ENCODE results near the gene PROK1. TPM values are rescaled to one million over a fixed set of nuclear protein-coding genes. Genes with fewer than 3 reads are reported as not detected.

The PROK1 gene
- polyA plus RNA-seq, 3 donors, result 0.06 to 5.1 (median 2.7) TPM

DNA sequence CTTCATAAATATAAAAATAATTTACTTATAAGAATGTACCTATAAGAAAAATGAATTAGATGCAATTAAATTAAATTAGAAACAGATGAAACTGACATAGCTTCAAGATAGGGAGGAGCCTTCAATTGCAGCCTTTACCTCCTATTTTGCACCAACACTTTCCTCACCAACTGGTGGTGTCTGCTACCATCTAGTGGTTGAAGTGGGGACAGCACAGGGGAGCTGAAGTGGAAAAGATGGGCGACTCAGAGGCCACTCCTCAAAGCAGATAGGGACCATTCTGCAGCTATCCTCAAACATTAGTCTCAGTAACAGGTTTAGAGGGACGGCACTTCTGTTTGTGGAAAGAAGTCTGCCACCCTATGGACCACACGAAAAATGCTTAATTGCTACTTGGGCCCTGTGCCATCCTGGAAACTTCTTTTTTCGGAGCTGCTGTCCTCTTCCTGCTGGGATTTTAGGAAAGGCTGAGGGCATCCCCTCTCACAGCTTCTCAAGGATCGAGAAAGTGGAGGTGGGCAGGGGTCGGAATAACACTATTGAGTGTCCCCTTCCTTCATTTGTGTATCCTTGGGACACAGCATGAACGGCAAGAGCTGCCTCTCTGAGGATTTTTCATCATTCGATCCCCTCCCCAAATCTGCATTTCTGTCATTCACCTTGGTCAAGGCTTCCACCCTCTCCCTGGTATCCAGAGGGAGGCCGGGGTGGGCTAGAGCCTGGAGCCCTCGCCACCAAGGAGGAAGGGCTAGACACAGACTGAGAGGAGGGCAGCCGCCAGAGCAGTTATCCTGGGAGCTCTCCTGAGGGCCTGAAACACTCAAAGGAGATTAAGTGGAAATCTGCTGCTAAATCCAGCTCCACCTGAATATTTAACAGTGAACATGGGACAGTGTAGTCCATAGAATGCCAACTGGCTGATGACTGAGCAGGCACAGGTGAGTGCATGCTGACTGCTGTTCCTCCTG lies 9.6 kb downstream of the PROK1 start:
- H3K27ac ChIP-seq (ENCODE audit: low read depth, low read length), result no peak overlapping the region
- WGBS, 3 donors, result 42 to 45% (median 43%) methylated on average over 11 of the region's 11 CpGs

- 83 to 91% (median 90%) methylated on average over 2 of the region's 2 CpGs for WGBS, 3 donors
- H3K27ac ChIP-seq (ENCODE audit: low read depth, low read length), result no peak overlapping the region
Measured at GRCh38 chr1:110462093-110462492, 11.1 kb downstream of the PROK1 start.

DNA sequence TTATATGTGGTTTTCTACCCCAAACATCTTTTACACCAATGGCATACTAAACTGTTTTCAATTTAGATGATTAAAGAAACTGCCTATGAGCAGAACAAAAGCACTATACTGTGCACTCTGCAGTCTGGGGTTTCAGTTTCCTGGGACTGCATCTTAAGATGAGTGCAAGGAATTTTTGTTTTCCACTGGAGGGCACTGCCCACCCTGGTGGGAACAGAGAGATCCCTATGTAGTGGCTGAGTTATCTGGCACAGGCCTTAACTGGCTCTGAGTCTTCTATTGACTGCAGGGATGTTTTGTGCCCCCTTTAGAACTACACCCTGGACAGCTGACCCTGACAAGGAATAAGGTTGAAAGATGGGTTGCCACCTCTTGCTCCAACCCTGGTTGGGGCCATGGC lies 12.0 kb downstream of the PROK1 start:
- H3K27ac ChIP-seq (ENCODE audit: low read depth, low read length), result no peak overlapping the region

DNA sequence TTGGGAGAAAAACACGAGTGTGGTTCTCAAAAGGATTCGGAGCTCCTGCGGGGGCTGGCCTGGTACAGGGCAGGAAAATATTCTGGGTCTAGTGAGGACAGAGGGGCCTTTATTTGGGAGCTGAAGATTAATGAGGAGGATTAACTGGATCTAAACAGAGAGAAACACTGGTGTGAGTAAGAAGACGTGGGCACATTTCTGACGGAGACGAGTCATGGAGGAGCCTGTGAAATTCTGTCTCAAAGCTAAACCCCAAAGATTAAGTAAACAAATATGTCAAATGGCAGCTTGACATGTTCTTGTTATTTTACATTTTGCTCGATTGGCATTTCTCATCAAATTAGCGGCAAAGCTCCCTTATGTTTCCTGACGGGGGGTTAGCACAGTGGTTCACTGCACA lies 12.8 kb downstream of the PROK1 start:
- 79 to 88% (median 80%) methylated on average over 9 of the region's 9 CpGs for WGBS, 3 donors
- no peak overlapping the region for H3K27ac ChIP-seq (ENCODE audit: low read depth, low read length)

DNA sequence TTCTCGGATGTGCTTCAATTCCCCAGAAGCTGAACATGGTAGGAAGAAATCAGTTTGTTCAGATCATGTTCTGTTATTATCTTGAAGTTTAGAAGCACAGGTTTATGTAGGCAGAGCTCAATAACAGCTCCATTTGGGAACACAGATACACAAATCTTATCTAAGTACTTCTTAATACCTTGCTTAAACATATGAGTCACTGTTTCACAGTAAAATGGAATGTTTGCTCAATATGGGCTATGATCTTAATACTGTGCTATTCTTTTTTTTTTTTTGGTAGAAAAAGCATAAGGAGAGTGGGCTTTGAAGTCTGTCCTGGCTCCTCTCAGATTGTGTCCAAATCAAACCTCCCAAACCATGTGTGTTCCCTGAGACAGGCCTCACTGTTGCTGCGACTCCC lies 13.4 kb downstream of the PROK1 start:
- H3K27ac ChIP-seq (ENCODE audit: low read depth, low read length), result no peak overlapping the region
- WGBS, 3 donors, result 67 to 87% (median 82%) methylated on average over 2 of the region's 2 CpGs

- 72 to 84% (median 74%) methylated on average over 7 of the region's 7 CpGs for WGBS, 3 donors
- H3K27ac ChIP-seq (ENCODE audit: low read depth, low read length), result no peak overlapping the region
Measured at GRCh38 chr1:110465038-110465813, 14.3 kb downstream of the PROK1 start.

GRCh38 chr1:110465814-110466380 lies 14.9 kb downstream of the PROK1 start:
- 70 to 83% (median 76%) methylated on average over 7 of the region's 7 CpGs for WGBS, 3 donors
- H3K27ac ChIP-seq (ENCODE audit: low read depth, low read length), result no peak overlapping the region

DNA sequence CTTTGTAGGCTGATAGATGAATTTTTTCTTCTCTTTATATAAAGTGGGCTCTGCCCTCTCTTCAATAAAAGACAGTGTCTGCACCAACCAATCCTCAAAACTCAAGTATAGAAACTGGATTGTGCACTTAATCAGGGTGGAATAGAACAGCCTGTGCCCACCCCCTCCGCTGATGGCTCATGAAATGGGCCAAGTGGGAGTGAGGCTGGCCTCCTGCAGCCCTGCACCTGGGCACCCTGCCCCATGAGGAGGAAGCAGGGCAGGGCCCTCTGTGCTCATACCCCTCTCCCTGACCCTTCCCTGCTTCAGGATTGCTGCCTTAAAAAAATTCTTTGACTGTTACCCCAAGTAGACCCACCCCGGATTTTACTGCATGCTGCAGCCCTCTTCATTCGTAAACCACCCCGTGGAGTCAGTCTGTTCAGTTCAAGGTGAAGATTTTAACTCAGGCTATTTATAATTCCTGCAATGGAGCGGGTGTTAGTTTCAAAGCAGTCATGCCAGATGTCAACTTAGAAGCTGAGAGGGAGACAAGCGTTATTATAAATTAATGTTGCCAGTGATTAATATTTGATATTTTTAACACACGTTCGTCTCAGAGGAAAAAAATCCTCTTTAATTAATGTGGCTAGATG lies 15.8 kb downstream of the PROK1 start:
- no peak overlapping the region for H3K27ac ChIP-seq (ENCODE audit: low read depth, low read length)
- 63 to 73% (median 65%) methylated on average over 8 of the region's 8 CpGs for WGBS, 3 donors

DNA sequence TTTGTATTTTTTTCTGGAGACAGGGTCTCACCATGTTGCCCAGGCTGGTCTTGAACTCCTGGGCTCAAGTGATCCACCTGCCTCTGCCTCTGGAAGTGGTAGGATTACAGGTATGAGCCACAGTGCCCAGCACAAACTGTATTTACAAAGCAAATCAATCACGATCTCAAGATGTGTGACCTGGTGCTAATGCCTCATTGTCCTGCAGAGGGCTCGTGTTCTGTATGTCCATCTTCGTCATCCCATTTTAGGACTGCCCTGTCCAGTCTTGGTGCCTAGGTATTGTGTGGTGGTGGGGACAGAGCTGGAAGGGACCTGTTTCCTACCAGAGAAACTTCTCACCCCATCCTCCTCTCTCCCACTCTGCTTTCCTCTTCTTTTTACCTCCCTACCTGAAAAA lies 20.2 kb downstream of the PROK1 start:
- WGBS, 3 donors, result 61 to 73% (median 68%) methylated on average over 3 of the region's 3 CpGs
- no peak overlapping the region for H3K27ac ChIP-seq (ENCODE audit: low read depth, low read length)

DNA sequence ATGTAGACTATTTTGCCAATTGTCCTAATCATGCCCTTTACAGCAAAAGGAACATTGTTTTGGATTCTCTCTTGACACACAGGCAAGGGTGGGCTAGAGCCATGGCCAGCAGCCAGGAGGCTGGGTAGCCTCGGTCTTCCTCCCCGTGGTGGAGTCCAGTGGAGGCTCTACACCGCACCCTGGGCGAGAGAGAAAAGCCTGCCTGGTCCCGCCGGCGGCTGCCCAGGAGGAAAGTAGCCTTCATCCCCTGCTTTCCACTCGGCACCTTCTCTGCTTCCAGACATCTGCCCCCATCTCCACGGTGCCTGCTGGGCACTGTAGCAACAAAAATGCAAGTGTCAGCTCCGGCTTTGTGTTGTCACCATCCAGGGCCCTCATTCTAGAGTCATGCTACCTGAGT lies 21.6 kb downstream of the PROK1 start:
- WGBS, 3 donors, result 77 to 83% (median 80%) methylated on average over 10 of the region's 10 CpGs
- no peak overlapping the region for H3K27ac ChIP-seq (ENCODE audit: low read depth, low read length)

GRCh38 chr1:110474444-110474843 lies 23.5 kb downstream of the PROK1 start:
- 88 to 98% (median 95%) methylated on average over 6 of the region's 6 CpGs for WGBS, 3 donors
- no peak overlapping the region for H3K27ac ChIP-seq (ENCODE audit: low read depth, low read length)

DNA sequence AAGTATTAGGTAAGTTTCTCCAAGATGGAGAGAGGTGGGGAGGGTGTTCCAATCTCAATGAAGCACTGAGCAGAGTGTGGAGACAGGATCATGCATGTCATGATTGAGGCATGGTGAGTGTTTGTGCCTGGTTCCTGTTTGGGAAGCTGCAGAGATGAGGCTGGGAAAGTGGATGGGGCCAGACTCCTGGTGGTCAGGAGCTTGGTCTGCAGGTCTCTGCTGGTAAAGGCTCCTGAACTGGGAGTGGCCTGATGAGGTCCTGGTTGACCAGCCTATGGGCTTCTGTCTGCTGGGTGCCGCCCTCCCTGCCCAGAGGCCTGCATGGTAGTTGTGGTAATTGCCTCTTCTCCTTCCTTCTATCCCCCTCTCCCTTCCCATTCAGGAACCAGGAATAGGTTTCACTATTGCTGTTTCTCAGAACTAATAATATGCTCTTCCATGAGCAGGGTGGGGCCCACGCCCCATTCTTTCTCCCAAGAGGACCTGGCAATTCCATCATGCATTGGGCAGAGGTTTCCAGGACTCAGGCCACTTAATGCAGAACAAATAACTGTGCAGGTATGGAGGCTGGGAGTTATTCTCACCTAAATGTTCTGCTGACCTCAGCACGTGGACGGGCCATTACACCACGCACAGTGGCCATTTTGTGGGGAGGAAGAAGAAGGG lies 24.5 kb downstream of the PROK1 start:
- WGBS, 3 donors, result 90 to 93% (median 91%) methylated on average over 5 of the region's 5 CpGs
- H3K27ac ChIP-seq (ENCODE audit: low read depth, low read length), result no peak overlapping the region

- WGBS, 3 donors, result 42 to 75% (median 42%) methylated on average over 10 of the region's 10 CpGs
- H3K27ac ChIP-seq (ENCODE audit: low read depth, low read length), result no peak overlapping the region
Measured at GRCh38 chr1:110476028-110476765, 25.2 kb downstream of the PROK1 start.

GRCh38 chr1:110477041-110477440 lies 26.1 kb downstream of the PROK1 start:
- no peak overlapping the region for H3K27ac ChIP-seq (ENCODE audit: low read depth, low read length)
- WGBS, 3 donors, result 82 to 90% (median 85%) methylated on average over 2 of the region's 2 CpGs

DNA sequence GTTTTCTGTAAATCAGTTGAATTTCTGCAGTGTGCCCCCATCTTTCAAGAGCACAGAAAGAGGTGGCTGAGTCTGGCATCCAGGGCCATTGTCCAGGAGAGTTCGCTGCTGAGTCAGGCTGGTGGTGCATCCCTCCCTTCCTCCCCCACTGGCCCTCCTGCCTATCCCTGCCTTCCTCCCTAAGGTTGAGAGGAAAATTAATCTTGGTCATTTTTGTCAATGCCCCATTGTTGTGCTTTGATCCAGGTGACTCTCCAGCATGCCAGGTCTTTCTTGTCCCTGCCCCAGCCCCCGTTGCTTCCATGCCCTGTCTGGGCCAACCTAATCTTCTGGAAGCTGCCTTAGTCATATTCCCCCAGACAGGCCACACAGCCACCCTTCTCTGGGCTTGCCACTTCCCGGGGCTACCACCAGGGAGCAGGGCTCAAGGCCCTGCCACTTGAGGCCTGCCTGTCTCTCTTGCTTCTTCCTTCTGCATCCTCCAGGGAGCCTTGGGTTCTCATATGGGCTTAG lies 26.6 kb downstream of the PROK1 start:
- no peak overlapping the region for H3K27ac ChIP-seq (ENCODE audit: low read depth, low read length)
- 45 to 76% (median 73%) methylated on average over 3 of the region's 3 CpGs for WGBS, 3 donors

- WGBS, 3 donors, result 66 to 82% (median 80%) methylated on average over 3 of the region's 3 CpGs
- no peak overlapping the region for H3K27ac ChIP-seq (ENCODE audit: low read depth, low read length)
Measured at GRCh38 chr1:110477967-110478640, 27.2 kb downstream of the PROK1 start.

DNA sequence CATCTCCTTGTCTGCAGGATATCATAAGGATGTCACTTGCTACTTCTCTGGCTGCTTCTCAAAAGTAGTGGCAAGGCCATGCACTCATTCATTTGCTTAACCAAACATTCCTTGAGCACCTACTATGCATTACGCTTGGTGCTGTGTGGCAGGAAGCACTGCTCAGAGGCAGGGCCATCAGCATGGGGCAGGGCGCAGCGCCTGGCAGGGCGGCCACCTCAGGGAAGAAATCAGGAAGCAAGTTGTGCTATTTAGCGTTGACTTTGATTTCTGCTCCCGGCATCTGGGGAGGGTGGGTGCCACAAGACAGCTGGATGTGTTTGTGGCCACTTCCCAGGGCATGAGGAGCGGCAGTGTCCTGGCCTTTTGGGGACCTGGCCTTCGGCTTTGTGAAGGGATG lies 27.9 kb downstream of the PROK1 start:
- no peak overlapping the region for H3K27ac ChIP-seq (ENCODE audit: low read depth, low read length)
- 88 to 93% (median 90%) methylated on average over 8 of the region's 8 CpGs for WGBS, 3 donors
